ENCODE data around the gene CBX3.

DNA sequence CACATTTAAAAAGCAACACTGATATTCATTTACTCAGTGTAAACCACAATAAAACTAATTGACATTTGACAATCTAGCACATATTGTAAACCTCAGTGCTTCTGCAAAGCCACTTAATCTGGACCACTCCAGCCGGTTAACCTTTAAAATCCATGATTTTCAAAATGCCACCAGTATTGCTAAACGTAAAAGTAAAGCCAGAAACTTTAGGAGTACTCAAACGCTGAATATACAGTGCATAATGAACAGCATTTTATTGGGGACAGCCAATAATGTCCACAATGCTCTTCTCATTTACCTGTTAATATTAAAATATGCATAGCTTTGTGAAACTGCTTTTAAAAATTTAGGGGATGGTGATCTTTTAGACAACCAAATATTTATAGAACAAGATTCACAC lies 11.8 kb upstream of the CBX3 start:
- TF ChIP-seq, protein P1, sequence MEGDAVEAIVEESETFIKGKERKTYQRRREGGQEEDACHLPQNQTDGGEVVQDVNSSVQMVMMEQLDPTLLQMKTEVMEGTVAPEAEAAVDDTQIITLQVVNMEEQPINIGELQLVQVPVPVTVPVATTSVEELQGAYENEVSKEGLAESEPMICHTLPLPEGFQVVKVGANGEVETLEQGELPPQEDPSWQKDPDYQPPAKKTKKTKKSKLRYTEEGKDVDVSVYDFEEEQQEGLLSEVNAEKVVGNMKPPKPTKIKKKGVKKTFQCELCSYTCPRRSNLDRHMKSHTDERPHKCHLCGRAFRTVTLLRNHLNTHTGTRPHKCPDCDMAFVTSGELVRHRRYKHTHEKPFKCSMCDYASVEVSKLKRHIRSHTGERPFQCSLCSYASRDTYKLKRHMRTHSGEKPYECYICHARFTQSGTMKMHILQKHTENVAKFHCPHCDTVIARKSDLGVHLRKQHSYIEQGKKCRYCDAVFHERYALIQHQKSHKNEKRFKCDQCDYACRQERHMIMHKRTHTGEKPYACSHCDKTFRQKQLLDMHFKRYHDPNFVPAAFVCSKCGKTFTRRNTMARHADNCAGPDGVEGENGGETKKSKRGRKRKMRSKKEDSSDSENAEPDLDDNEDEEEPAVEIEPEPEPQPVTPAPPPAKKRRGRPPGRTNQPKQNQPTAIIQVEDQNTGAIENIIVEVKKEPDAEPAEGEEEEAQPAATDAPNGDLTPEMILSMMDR (IDR thresholded peaks at IDR 0.05; ENCODE audit: borderline replicate concordance, extremely low read depth, low read length, poor library complexity, severe bottlenecking), result no peak
- no peak for TF ChIP-seq EZH2 (IDR thresholded peaks at IDR 0.05; ENCODE audit: borderline replicate concordance, low read depth, low read length, severe bottlenecking)

All from DND-41 (cell line).